ENCODE results near the gene FCHSD2.

DNA sequence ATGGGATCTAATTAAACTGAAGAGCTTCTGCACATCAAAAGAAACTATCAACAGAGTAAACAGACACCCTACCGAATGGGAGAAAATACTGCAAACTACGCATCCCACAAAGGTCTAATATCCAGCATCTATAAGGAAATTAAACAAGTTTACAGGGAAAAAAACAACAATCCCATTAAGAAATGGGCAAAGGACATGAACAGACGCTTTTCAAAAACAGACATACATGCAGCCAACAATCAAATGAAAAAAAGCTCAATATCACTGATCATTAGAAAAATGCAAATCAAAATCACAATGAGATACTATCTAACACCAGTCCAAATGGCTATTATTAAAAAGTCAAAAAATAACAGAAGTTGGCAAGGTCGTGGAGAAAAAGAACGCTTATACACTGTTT, 117.5 kb downstream of the FCHSD2 start:
- TF ChIP-seq YY1 (IDR thresholded peaks at IDR 0.05): no peak
- no peak for TF ChIP-seq NR2F2 (IDR thresholded peaks at IDR 0.05)

All from liver (tissue), 2 donors.